CD4-positive, alpha-beta T cell treated with Interferon alpha-2 for 1 hour (primary cell): Measurements from ENCODE around the gene DUS3L.
"Not testable (repeated sequence)": the region's sequence is repeated elsewhere in the genome, so short reads cannot be mapped to it uniquely, and the experiment has no call there.

Experiments used
- DNase-seq, 2 donors: peaks; one replicate each; pipeline ENCODE4 v3.0.0-alpha.2; 2020 to 2022

The DUS3L gene

GRCh38 chr19:5799247-5800241 is 8.6 kb upstream of the DUS3L start:
- DNase-seq, result no peak

DNA sequence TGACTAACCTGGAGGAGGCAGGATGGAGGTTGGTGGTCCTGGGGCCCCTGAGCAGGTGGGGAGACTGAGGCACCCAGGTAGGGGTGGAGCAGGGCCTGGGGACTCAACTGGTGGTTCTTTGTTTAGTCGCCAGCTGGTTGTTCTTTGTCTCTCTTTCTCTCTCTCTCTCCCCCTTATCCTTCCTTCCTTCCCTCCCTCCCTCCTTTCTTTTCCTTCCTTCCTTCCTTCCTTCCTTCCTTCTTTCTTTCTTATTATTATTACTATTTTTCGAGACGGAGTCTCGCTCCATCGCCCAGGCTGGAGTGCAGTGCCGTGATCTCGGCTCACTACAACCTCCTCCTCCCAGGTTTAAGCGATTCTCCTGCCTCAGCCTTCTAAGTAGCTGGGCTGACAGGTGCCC is 7.3 kb upstream of the DUS3L start:
- no peak for DNase-seq

GRCh38 chr19:5795382-5795919 is 4.5 kb upstream of the DUS3L start:
- DNase-seq, result no peak

- DNase-seq, result no peak
Observed at GRCh38 chr19:5793188-5793587, 2.2 kb upstream of the DUS3L start.

- DNase-seq, result no peak
Observed at GRCh38 chr19:5792224-5792623, 1.3 kb upstream of the DUS3L start.

- no peak for DNase-seq
Observed at GRCh38 chr19:5789886-5790558, 941 bp downstream of the DUS3L start.

GRCh38 chr19:5789351-5789761 is 1.6 kb downstream of the DUS3L start:
- no peak for DNase-seq

DNA sequence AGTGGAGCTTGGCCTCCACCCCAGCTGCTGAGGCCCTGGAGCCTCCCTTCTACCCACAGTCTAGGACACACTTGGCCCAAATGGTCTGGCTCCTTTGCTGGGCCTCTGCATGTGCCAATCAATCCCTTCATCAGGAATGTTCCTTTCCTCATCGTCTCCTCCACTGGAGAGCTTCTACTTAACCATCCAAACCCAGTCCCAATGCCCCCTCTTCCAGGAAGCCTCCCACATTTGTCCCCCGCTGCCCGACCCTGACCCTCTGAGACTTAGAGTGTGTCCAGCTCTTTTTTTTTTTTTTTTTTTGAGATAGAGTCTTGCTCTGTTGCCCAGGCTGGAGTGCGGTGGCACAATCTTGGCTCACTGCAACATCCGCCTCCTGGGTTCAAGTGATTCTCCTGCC is 2.5 kb downstream of the DUS3L start:
- no peak for DNase-seq

DNA sequence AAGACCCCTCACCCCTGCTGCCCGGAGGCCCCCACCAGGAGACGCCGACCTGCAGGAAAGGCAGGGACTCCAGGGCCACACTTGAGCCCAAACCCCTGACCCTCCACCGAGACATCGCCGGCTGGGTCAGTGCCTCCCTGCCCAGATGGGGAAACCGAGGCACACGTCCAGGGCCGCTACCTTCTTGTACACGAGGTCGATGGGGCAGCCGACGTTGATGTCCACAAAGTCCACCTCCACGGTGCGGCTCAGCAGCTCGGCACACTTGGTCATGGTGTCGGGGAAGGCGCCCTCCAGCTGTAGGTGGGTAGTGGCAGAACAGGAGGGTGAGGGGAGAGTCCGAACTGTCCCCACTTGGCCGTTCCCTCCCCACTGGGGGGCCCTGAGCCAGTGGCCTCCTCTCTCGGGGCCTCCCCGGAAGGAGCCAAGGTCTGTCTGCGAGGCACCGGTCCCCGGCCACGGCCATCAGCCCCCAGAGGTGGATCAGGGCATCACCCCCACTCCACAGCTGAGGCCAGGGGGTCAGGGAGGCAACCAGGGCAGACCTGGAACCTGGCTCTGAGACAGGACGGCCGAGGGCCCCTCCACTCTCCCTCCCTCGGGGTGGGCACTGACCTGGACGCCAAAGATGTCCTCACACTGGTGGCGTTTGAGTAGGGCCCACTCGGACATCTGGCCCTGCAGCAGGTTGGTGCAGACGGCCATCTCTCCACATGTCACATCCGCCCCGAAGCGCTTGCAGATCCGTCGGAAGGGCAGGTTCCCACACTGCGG is 3.4 kb downstream of the DUS3L start:
- DNase-seq, result no peak

DNA sequence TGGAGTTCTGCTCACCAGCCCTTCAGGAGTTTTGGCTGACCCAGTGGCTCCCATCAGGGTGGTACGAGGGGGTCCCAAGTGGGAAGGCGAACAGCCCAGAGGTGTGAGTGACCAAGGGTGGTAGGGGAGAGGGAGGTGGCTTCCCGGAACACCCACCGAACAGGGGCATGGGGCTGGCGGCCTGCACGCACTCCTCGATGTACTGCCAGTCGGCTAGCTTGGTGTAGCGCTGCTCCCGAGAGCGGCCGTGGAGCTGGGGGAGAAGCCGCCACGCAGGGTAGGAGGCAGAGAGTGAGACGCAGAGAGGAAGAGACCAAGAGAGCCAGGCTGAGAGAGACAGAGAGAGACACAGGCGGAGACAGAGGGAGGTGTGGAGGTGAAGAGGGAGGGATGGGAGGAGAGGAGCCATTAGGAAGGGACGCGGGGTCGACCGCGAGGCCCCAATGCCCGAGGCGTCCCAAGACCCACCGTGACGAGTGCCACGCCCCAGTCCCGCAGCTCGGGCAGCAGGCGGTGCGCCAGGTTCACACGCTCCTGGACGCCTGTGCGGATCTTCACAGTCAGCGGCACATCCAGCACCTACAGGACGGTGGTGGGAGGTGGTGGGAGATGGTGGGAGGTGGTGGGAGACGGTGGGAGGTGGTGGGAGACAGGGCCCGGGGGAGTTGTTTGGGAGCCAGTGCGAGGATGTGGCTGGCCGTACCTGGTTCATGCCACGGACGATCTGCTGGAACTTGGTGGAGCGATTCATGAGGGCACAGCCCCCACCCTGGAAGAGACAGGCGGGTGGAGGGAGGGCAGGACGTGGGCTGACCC is 4.2 kb downstream of the DUS3L start:
- no peak for DNase-seq

GRCh38 chr19:5785423-5785822 is 5.5 kb downstream of the DUS3L start:
- no peak for DNase-seq

GRCh38 chr19:5784581-5785147 is 6.3 kb downstream of the DUS3L start, which contains the start of gene PRR22:
Gene PRR22, minus strand, starts transcription at chr19:5784746. Its CDS starts 86 bp downstream, at chr19:5784660.
- DNase-seq, result no peak

DNA sequence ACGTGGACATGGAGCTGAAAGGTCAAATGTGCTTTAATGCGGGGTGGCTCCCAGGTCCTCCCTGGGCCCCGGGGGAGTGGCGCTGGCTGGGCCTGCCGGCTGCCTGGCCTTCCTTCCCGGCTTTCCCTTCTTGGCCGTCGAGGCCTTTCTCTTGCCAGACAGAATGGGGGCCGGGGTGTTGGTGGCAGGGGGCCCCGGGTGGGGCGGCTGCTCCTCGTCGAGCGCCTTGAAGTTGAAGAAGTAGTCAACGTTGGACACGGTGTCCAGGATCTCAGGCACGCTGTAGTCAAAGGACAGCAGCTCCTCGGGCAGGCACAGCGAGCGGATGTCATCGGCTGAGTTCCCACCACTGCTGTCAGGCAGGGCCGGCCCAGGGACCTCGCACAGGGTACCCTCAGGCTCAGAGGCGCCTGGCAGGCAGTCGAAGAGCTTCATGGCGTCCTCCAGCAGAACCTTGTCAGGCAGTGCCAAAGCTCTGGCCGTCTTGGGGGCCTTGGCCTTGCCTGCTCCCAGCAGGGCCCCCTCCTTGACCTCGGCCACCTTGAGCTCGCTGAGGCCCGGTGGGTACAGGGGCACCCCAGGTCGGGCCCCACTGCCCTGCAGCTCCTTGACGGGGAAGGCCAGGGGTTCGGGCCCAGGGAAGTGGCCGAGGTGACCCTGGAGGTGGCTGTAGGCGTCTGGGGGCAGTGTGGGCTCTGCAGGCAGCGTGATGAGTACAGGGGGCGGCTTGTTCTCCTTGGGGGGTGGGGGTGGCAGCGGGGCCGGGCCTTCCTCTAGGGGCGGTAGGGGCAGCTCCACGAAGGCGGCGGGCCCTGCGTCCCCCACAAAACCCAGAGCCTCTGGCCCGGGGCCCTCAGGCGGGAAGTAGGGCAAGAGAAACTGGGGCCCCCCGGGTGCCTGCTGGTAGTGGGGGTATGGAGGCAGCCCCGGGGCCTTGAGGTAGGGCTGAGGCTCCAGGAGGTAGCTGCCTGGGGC is 7.7 kb downstream of the DUS3L start:
- DNase-seq, result no peak

DNA sequence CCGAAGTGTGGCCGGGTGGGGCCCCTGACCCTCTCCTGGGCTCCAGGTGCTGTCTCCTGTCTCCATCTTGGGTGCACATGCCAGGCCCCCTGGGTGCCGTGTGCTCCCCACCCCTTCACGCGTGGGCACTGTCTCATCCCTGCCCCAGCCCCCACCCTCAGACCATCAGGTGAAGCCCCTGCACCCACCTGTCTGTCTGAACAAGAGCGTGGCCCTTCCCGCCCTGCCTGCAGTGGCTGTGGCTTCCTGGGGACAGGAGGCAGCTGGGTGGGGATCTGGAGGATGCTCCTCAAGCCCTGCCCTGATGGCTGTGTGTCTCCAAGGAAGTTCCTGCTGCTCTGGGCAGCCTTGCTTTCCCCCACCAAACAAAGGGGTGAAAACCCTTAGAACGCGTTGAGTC is 8.6 kb downstream of the DUS3L start:
- no peak for DNase-seq

DNA sequence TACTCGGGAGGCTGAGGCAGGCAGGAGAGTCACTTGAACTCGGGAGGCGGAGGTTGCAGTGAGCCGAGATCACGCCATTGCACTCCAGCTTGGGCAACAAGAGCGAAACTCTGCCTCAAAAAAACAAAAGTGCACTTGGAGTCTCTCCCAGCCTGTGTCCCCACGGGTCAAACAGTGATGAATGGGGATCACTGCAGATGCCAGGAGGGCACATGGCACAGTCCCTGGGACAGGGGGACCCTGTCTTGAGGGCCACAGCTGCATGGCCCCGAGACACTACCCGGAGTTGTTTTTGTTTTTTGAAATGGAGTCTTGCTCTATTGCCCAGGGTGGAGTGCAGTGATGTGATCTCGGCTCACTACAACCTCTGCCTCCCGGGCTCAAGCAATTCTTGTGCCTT is 10.0 kb downstream of the DUS3L start:
- not testable (repeated sequence) for DNase-seq

- no peak for DNase-seq
Observed at GRCh38 chr19:5778402-5778801, 12.6 kb downstream of the DUS3L start.

DNA sequence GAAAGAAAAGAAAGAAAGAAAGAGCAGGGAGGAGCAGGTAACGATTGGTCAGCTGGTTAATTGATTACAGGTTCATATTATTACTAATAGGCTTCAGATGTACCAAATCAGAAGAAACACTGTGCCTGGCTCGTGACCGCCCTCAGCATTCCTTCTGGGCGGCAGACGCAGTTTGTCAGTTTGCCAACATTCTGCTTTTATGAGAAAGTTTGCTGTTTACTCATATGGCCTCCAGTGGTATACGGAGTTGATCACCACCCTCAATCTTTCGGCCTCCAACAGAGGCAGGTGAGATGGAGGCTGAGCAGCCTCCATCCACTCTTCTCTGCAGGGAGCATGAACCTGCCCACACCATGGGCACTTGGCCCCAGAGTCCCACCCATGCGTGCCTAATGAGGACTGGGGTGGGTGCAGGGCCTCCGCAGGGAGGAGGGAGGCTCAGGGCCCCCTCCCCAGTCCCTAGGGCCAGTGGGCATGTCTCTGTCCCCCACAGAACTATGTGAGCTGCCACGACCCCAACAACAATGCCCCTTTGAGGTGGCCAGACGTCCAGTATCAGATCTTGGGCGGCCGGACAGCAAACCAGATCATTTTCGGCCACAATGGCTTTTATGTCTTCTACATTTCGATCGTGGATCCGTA is 15.2 kb downstream of the DUS3L start:
- no peak for DNase-seq

GRCh38 chr19:5774921-5775320 is 16.0 kb downstream of the DUS3L start:
- DNase-seq, result no peak

- DNase-seq, result no peak
Observed at GRCh38 chr19:5773276-5773675, 17.7 kb downstream of the DUS3L start.

DNA sequence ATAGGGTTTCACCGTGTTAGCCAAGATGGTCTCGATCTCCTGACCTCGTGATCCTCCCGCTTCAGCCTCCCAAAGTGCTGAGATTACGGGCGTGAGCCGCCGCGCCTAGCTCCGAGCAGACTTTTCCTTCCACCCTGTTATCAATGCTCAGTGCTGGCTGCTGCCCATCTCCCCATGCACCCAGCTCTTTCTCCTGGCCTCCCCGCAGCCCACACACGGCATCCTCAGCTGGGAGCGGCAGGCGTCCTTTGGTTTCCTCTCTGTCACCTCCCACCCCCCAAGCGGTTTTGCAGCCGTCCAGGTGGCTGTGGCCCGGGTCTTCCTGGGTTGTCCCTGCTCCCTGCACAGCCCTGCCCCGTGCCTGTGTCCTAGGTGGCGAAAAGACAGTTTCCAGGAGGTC is 18.5 kb downstream of the DUS3L start:
- DNase-seq, result no peak
